ENCODE measurements around the gene STXBP6.

GRCh38 chr14:24783791-24784190, 266.2 kb downstream of the STXBP6 start:
- no peak for TF ChIP-seq KDM1A (IDR thresholded peaks at IDR 0.05; ENCODE audit: borderline replicate concordance)
- TF ChIP-seq ZNF592 (IDR thresholded peaks at IDR 0.05), result no peak
- TF ChIP-seq POLR2A (IDR thresholded peaks at IDR 0.05; ENCODE audit: low read depth, low read length), result no peak
- no peak for TF ChIP-seq MEF2A (IDR thresholded peaks at IDR 0.05; ENCODE audit: insufficient read depth, low read depth, low read length)
- no peak for TF ChIP-seq CTCF (IDR thresholded peaks at IDR 0.05 in 2 of 3, conservative IDR thresholded peaks at IDR 0.05 in 1 of 3; ENCODE audit: control insufficient read depth in 2 of 3, extremely low read depth in 1 of 3, insufficient read depth in 1 of 3, low read depth in 3 of 3, low read length in 3 of 3)
- TF ChIP-seq REST (IDR thresholded peaks at IDR 0.05; ENCODE audit: low read depth, low read length), result no peak
- no peak for TF ChIP-seq ZBTB40 (IDR thresholded peaks at IDR 0.05; ENCODE audit: borderline replicate concordance)
- TF ChIP-seq RAD51 (IDR thresholded peaks at IDR 0.05), result no peak
- TF ChIP-seq EP300 (IDR thresholded peaks at IDR 0.05; ENCODE audit: borderline replicate concordance in 1 of 2, control insufficient read depth in 1 of 2, low read depth in 2 of 2, low read length in 2 of 2), result no peak
- TF ChIP-seq EGR1 (IDR thresholded peaks at IDR 0.05; ENCODE audit: borderline replicate concordance in 1 of 2, low read depth in 2 of 2, low read length in 2 of 2), result no peak
- no peak for TF ChIP-seq ATF3 (IDR thresholded peaks at IDR 0.05; ENCODE audit: borderline replicate concordance, extremely low read depth, low read depth, low read length)
- TF ChIP-seq EZH2 (IDR thresholded peaks at IDR 0.05; ENCODE audit: borderline replicate concordance, control insufficient read depth, low read depth, low read length), result no peak
- no peak for TF ChIP-seq GABPA (IDR thresholded peaks at IDR 0.05; ENCODE audit: low read depth)
- TF ChIP-seq POLR2AphosphoS5 (IDR thresholded peaks at IDR 0.05; ENCODE audit: low read length), result no peak
